Measurements from ENCODE around the gene PRKRA.
A peak's percentile ranks its signal among the peaks of the same experiment; 100 is the strongest.
"Not testable (repeated sequence)": the region's sequence is repeated elsewhere in the genome, so short reads cannot be mapped to it uniquely, and the experiment has no call there.

PRKRA gene

GRCh38 chr2:178413472-178414265 is 37.3 kb downstream of the PRKRA start:
- peak; percentile 46 for DNase-seq (ENCODE audit: low read depth, low spot score)

- DNase-seq (ENCODE audit: low read depth, low spot score): not testable (repeated sequence)
Measured at GRCh38 chr2:178412453-178412852, 38.5 kb downstream of the PRKRA start.

DNA sequence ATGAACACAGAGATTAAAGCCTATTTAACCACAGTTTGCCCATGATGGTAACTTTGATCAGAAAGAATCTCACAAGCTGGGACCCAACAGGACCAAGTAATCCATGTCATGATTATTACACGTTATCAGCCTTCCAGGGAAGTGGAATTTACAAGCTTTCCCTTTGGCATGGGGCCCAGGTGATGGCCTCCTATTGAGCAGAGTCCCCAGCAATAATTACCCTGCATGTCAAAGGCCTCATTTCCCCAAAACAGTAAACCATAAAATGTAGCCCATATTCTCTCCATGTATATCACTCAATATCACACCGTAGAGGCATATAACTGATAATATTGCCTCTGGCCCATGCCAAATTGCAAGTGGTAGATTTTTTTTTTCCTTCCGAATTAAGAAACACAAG is 38.9 kb downstream of the PRKRA start:
- no peak for DNase-seq (ENCODE audit: low read depth, low spot score)

DNA sequence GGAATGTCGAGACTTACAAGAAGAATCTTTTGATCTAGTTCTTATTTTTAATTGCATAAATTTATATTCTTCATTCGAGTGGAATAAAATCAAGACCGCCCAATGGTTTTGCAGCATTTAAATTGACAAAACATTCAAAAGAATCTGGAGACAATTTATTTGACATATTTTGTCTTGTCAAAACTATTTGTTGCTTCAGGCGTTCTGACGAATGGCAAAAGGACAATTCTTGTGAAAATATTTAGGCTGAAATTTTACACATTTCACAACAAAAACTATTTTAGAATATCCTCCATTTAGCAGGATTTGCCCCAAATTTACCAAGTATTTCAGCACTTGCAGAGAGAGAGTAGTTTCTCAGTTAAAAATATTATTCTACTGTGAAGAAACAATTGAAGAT is 41.7 kb downstream of the PRKRA start:
- DNase-seq (ENCODE audit: low read depth, low spot score): no peak

- DNase-seq (ENCODE audit: low read depth, low spot score): no peak
Measured at GRCh38 chr2:178404368-178404767, 46.6 kb downstream of the PRKRA start.

DNA sequence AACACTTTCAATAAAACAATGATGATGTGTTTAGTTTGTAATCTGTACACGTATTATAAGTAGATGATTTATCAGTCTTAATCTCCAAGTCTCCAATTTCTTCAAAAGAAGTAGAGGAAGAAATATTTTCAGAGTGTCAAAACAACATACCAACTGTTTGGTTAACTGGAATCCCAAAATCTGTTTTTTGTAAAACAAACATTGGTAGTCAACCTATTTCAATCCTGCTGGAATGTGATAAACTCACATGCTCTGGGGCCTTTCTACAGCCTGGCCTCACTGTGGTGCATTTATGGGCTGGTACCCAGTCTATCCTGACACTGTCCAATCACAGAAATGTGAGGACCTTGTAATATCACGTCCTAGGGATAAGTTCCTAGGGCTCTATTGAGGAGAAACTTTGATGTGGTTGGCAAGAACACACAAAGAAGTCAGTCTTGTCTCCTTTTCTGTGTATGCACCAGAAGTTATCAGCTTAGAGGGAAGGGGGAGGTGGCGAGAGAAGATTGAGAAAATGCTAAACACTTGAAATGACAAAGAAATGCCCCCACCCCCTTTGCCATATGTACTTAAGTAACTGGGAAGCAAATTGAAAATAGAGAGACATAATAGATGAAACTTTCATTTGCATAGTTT is 47.2 kb downstream of the PRKRA start:
- no peak for DNase-seq (ENCODE audit: low read depth, low spot score)

DNA sequence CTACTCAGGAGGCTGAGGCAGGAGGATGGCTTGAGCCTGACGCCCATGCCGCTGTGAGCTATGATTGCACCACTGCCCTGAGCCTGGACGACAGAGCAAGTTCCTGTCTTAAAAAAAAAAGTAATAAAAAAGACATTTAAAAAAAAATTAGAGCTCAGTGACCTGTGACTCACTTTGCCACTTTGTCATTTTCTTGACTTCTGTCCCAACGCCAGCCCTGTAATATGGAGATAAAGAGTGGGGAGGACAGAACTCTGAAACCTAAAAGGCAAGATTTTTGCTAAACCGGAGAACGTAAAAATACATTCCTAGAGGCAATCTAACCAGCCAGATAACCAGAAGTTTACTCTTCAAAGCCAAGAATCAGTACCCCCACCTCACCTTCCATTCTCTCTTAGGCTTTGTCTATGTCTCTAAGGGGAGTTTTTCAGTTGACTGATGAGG is 49.0 kb downstream of the PRKRA start:
- no peak for DNase-seq (ENCODE audit: low read depth, low spot score)

GRCh38 chr2:178397002-178397605 is 53.9 kb downstream of the PRKRA start:
- DNase-seq (ENCODE audit: low read depth, low spot score): no peak

DNA sequence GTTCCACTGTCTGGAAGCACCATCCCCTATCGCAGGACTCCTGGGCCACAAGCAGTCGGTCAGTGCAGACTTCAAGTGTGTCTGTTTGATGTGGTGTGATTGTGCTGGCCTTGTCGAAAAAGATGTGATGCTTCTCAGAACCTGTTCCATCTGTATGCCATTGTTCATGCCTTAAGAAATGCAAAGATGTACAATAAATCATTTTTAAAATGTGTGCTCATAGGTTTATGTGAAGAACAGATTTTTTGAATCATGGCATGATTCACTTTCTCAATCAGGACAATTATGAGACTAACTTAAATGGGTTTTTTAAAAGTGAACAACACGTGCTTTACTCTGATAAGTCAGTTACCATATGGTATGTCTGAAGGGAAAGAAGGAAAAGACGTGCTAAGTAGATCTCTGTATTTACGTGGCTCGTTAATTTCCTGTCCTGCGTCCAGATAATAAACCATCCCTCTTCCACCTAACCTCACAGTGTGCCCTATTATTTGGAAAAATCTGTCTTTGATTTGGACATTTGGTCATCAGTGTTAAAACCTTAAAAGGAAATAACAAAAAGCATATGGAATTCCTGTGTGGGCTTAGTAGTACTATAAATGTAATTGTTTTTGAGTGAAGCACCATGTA is 54.9 kb downstream of the PRKRA start:
- DNase-seq (ENCODE audit: low read depth, low spot score): no peak

- no peak for DNase-seq (ENCODE audit: low read depth, low spot score)
Measured at GRCh38 chr2:178395295-178395694, 55.7 kb downstream of the PRKRA start.

GRCh38 chr2:178394859-178395258 is 56.1 kb downstream of the PRKRA start:
- no peak for DNase-seq (ENCODE audit: low read depth, low spot score)

DNA sequence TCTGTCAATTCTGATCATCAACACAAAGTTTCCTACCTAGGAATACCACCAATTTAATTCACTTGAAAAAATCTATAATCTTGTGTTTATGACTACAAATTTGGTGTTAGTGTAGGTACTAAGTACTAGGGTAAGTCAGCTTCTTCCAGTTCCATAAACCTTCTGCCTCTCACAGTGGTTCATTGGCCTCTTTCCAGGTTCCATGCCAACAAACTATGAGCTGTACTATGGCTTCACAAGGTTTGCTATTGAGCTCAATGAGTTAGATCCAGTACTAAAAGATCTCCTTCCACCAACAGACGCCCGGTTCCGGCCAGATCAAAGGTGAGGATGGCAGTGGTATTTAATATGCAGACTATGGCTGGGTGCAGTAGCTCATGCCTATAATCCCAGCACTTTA is 58.8 kb downstream of the PRKRA start:
- DNase-seq (ENCODE audit: low read depth, low spot score): no peak

DNA sequence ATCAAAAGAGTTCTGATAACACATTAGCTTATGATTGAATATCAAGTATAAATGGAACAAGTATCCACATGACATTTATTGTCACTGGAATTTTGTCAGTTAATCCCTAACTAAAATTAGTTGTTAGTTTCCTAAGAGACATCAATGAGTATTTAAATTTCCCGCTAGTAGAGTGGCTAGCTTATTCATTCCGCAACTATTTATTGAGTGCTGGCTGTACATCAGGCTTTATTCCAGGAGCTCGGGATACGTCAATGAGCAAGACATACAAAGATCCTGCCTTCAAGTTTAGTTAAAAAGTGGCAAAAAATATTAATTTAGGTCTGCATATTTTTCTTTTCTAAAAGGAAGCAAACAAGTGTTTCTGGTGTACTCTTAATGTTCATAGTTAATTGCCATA is 59.3 kb downstream of the PRKRA start:
- no peak for DNase-seq (ENCODE audit: low read depth, low spot score)

DNA sequence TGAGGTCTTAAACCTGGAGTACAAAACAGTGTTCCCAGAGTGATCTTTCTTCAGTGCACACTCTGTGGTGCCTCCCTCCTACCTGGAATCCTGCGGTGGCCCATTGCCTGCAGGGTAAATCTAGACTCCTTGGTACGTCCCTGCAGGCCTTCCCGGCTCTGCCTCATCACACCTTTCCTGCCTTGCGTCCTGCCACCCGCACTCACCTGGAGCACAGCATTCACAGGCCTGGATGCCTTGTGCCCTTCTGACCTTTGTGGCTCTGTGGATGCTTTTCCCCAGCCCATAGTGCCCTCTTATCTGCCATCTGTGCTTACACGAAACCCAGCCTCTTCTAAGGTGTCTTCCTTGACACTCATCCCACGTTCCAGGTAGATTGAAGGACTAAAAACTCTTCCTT is 62.7 kb downstream of the PRKRA start:
- no peak for DNase-seq (ENCODE audit: low read depth, low spot score)

DNA sequence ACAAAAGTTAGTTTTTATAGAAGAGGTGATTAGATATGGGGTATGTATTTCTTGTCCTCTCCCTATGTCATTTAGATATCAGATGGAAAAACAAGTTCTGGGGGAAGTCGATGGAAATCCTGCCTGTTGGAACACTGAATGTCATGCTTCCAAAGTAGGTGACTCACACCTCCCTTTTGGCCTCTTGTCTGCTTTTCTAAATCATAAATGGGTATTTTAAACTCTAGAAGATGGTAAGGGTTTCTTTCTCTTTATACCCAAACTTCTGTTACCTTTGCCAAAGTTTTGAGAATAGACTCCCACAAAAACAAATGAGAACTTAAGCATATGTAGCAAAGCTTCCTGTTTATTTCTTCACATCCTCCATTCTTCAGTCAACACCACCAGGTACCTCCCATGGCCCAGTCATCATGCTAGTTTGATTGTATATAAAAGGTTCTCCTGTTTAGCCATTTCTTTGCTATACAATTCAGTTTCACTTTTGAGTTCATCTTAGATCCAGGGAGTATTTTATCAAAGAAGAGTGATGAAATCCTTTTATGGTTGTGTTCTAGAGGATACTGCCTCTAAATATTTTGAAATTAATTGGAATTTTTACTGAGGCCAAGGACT is 63.9 kb downstream of the PRKRA start:
- DNase-seq (ENCODE audit: low read depth, low spot score): no peak

DNA sequence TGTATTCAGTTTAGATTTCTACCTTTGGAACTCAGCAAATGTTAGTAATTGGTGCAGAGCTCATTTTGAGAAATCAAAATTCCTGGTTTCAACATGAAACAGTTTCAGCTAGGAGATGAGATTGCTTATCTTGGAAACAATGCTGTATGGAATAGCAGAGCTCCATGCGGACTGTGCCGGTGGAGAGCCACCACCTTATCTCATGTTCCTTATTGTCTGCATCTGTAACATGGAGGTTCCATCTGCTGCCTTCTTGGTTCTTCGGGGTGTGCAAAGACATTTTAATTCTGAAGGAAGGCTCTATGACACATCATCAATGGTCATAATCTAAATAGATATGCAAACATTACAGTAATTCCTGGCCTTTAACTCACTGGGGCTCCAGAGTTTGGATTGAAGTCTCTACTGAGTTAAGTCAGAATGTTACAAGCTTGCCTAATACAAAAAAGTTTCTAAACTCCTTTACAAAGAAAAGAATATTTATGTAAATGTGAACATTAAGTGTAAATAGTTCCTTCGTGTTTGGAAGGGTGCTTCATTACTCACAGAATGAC is 65.3 kb downstream of the PRKRA start:
- no peak for DNase-seq (ENCODE audit: low read depth, low spot score)

DNA sequence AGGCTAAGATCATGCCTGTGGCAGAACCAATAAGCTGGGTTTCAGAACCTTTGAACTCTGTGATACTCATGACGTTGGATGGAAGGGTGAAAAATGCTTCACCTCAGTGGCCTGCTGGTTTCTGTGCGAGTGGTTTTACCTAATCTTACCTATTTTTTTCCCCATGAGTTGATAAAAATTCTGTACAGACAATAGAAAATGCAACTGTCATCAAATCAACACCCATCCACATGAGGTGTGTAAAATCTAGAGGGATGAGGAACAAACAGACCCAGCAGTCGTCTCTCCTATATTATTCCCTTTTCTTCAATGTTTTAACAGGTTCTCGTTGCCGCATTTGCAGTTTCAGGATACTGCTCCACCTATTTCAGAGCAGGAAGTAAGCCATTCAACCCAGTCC is 67.3 kb downstream of the PRKRA start:
- DNase-seq (ENCODE audit: low read depth, low spot score): no peak

All from activated naive CD8-positive, alpha-beta T cell treated with anti-CD3 and anti-CD28 coated beads, Interleukin-2, amount 50 U/mL, for 16 hours (primary cell).